ENCODE results near the gene SLC16A2.
A peak's percentile ranks its signal among the peaks of the same experiment; 100 is the strongest.
"Not testable (repeated sequence)": the region's sequence is repeated elsewhere in the genome, so short reads cannot be mapped to it uniquely, and the experiment has no call there.

Gene SLC16A2

GRCh38 chrX:74448669-74449068, 27.4 kb downstream of the SLC16A2 start:
- DNase-seq, result no peak

DNA sequence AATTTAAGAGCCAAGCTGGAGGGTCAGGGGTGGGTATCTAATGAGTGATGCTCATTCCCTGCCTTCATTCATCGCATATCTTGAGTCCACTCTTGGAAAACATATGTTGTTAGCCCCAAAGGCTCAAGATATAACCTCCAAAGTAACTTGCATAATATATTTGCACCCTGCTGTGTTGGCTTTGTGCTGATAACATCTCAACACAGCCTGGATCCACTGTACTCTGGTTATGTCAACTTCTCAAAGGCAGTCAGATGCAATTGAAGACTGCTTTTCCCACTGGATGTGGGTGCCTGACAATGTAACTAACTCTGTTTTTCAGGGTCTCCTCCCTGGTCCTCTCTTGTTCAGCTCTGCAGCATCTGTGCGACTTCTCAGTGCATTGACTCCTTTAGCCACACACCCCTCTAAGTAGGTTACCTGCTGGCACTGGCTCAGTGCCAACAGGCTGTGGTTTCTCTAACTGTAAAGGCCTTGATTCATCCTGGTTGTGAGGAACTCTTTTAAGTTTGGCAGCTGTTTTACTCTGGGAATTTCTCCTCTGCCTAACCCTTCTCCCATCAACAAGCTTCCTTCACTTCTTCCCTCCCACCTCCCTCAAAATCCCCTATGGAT, 28.1 kb downstream of the SLC16A2 start:
- DNase-seq, result no peak

- DNase-seq, result no peak
Observed at GRCh38 chrX:74449937-74450330, 28.6 kb downstream of the SLC16A2 start.

DNA sequence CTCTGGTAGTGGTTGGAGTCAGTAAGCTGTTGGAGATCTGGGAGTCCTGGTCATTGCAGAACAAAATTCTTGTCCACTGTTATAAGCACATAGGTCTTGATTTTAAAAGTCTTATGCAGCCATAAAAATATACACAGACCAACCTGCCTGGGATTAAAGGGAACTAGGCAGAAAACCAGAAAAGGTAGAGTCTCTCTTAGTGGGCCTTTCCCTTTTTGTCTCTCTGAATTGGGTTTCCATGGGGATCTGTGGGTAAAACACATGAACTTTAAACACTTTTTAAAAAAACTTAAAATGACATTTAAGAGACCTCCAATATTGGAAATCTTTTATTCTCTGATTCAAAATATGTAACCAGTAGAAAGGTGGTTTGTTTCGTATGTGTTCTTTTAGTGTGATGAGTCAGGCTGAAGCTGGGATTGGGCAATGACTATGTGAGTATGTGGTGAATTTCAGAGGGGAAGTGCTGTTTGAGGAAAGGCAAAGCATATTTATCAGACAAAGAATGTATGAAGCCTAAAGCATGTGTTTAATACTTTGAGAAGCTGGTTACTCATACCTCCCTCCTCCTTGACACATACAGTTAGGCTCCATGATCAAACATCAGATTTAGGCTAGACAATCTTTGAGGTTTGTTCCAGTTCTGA, 29.6 kb downstream of the SLC16A2 start:
- peak; percentile 83 for DNase-seq

- DNase-seq, result no peak
Observed at GRCh38 chrX:74451450-74452198, 30.3 kb downstream of the SLC16A2 start.

DNA sequence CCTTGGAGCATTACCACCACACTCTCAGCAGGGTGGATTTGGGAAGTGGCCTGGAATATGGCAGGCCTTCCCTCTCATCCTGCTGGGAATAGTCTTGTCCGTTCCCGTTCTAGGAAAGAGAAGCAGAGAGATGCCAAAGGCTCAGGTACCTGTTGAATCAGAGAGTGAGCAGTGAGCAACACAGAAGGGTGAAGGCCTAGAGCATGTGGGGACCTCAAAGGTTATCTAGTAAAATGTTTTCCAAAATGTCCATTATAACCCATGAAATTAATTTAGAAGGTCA, 30.8 kb downstream of the SLC16A2 start:
- DNase-seq, result no peak

DNA sequence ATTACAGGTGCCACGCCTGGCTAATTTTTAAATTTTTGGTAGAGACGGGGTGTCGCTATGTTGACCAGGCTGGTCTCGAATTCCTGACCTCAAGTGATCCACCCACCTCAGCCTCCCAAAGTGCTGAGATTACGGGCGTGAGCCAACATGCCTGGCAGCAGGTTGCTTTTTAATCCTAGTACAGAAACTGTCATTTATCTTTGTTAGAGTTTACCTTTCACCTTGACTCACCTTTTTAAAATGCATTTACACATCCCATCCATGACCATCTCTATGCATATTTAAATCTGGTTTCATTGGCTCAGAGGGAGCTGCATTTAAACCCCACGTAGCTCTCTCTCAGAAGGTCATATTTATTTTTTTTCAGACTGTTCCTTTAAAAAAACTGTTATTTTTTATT, 31.9 kb downstream of the SLC16A2 start:
- no peak for DNase-seq

DNA sequence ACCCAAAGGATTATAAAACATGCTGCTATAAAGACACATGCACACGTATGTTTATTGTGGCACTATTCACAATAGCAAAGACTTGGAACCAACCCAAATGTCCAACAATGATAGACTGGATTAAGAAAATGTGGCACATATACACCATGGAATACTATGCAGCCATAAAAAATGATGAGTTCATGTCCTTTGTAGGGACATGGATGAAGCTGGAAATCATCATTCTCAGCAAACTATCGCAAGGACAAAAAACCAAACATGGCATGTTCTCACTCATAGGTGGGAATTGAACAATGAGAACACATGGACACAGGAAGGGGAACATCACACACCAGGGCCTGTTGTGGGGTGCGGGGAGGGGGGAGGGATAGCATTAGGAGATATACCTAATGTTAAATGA, 32.9 kb downstream of the SLC16A2 start:
- not testable (repeated sequence) for DNase-seq

DNA sequence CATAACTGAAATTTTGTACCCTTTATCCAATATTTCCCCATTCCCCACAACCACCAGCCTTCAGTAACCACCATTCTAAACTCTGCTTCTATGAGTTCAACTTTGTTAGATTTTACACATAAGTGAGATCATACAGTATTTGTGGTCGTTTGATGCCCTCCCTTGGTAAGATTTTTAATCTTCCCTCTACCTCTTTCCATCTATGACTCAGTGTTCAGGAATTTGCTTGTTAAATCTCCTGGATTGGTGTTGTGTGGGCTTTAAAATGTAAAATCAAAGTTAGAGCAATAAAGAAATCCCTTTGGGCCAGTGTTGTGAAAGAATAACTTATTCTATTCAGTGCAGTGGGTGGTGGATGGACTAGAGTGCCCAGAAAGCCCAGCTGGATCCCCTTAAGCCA, 37.4 kb downstream of the SLC16A2 start:
- no peak for DNase-seq

DNA sequence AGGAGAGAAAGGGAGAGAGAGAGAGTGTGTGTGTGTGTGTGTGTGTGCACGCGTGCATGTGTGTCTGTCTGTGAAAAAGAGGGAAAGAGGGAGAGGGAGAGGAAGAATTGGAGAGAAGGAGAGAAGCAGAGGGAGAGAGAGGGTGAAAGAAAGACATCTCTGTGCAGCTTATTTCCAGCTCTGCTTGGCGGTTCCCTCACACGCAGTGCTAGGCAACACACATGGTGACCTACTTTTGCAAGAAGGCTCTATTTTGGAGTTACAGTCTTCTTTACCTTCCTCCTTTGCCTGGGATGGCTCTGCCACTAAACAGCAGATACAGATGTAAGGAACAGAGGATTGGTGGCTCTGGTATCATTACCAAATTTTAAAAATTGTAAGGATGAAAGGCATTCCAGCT, 40.1 kb downstream of the SLC16A2 start:
- no peak for DNase-seq

DNA sequence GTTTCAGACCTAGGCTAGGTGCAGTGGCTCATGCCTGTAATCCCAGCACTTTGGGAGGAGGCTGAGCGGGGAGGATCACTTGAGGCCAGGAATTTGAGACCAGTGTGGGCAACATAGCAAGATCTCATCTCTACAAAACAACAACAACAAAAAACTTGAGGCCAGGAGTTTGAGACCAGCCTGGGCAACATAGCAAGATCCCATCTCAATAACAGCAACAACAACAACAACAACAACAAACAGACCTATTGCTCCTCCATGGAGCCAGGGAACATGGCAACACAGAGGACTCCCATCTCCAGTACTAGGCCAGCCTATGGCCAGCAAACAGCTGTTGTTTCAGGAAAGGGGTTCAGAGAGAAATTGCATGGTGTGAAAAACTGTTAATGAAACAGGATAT, 43.4 kb downstream of the SLC16A2 start:
- no peak for DNase-seq

DNA sequence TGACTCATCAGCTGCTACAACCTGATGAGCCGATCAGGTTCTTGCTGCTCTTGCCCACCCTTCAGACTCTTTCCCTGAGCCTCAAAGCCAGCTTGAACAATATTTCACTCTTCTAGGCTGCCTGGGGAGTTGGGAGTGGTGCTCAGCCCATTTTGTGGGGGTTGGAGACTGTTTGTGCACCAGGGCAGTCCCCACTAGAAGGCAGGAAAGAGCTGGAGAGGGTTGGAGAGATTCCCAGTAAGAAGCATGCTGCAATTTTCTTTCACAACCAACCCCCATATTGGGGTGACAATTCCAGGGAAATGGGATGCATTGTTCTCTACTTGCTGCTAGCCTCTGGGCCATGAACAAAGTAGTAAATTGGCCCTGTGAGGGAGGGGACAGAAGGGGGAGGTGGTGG, 44.1 kb downstream of the SLC16A2 start:
- DNase-seq, result no peak

- DNase-seq, result no peak
Observed at GRCh38 chrX:74467656-74468055, 46.4 kb downstream of the SLC16A2 start.

DNA sequence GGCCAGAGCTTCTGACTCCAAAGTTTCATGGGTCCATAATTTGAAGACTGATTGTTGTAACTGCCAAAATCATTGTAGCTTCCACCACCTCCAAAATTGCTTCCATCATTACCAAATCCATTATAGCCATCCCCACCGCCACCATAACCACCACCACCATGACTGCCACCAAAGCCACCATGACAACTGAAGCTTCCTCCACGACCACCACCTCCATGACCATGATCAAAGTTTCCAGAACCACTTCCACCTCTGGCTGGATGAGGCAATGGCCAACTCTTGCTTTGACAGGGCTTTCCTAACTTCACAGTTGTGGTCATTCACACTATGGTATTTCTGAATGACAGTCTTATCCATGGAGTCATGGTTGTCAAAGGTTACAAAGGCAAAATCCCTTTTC, 51.8 kb downstream of the SLC16A2 start:
- not testable (repeated sequence) for DNase-seq

DNA sequence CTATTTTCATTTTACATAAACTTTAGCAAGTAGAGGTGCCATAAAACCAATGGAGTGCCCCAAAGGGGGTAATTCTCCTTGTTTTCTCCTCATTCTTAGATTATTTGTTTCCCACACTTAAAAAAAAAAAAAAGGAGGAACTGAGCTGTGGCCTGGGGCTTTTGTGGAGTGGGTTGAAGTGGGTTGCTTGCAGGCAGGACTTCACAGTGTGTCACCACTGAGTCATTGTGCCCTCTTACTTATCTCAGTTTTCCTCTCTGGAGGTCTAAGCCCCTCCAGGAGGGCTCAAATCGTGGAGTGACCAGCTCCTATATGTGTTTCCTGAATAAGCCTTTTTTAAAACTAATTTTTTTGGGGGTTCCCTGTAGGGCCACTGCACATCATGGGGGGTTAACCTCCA, 69.0 kb downstream of the SLC16A2 start:
- no peak for DNase-seq

GRCh38 chrX:74492720-74493201, 71.5 kb downstream of the SLC16A2 start:
- DNase-seq, result no peak

GRCh38 chrX:74493806-74494205, 72.5 kb downstream of the SLC16A2 start:
- DNase-seq, result no peak

GRCh38 chrX:74498924-74499323, 77.6 kb downstream of the SLC16A2 start:
- no peak for DNase-seq

- DNase-seq, result no peak
Observed at GRCh38 chrX:74500067-74500466, 78.8 kb downstream of the SLC16A2 start.

DNA sequence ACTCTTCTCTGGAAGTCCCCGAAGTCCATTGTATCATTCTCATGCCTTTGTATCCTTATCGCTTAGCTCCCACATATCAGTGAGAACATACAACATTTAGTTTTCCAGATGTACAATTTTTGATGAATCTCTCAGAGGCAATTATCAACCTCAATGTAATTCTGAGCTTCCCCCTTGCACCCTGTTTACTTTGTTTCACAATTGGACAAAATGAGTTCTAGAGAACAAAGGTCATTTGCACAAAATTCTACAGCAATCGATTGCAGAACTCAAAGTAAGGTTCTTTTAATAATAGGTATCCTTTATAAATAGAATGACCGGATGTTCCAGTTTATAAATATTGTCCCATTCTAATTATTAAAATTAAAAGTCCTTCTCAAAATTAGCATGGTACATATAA, 79.3 kb downstream of the SLC16A2 start:
- DNase-seq, result no peak

GRCh38 chrX:74505437-74505836, 84.1 kb downstream of the SLC16A2 start:
- DNase-seq, result no peak

- DNase-seq, result no peak
Observed at GRCh38 chrX:74506317-74507115, 85.2 kb downstream of the SLC16A2 start.

- no peak for DNase-seq
Observed at GRCh38 chrX:74507191-74507590, 85.9 kb downstream of the SLC16A2 start.

DNA sequence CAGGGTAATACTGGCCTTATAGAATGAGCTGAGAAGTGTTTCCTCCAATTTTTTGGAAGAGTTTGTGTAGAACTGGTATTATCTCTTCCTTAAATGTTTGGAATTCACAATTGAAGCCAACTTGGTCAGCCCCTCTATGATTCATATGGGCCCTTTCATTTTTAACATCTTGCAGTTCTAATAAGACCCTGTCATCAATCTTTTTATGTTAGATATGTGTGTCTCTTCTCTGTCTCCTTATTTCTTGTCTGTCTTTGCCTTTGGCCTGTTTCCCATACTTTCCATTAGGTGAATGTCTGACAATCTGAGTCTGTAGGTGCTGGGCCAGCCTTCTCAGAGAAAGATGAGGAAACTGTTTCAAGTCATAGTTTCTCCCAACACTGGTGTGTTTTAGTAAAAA, 88.7 kb downstream of the SLC16A2 start:
- DNase-seq, result no peak
